ENCODE measurements around the gene C10orf105.

Gene C10orf105

GRCh38 chr10:71751515-71752224 is 32.1 kb upstream of the C10orf105 start:
- DNase-seq = no peak

- DNase-seq = no peak
Measured at GRCh38 chr10:71750986-71751385, 31.4 kb upstream of the C10orf105 start.

GRCh38 chr10:71750124-71750841 is 30.7 kb upstream of the C10orf105 start:
- DNase-seq = no peak

- no peak for DNase-seq
Measured at GRCh38 chr10:71749396-71749795, 29.8 kb upstream of the C10orf105 start.

GRCh38 chr10:71748671-71749191 is 29.2 kb upstream of the C10orf105 start:
- no peak for DNase-seq

- no peak for DNase-seq
Measured at GRCh38 chr10:71747551-71748523, 28.3 kb upstream of the C10orf105 start.

- DNase-seq = no peak
Measured at GRCh38 chr10:71747039-71747531, 27.5 kb upstream of the C10orf105 start.

GRCh38 chr10:71746344-71747037 is 26.9 kb upstream of the C10orf105 start:
- DNase-seq = no peak

GRCh38 chr10:71745664-71746250 is 26.2 kb upstream of the C10orf105 start:
- no peak for DNase-seq

GRCh38 chr10:71744897-71745663 is 25.5 kb upstream of the C10orf105 start:
- no peak for DNase-seq

GRCh38 chr10:71743866-71744265 is 24.3 kb upstream of the C10orf105 start:
- DNase-seq = no peak

GRCh38 chr10:71743089-71743838 is 23.7 kb upstream of the C10orf105 start:
- DNase-seq = no peak

- DNase-seq = no peak
Measured at GRCh38 chr10:71742301-71743088, 22.9 kb upstream of the C10orf105 start.

- DNase-seq = no peak
Measured at GRCh38 chr10:71741671-71742070, 22.1 kb upstream of the C10orf105 start.

GRCh38 chr10:71741029-71741428 is 21.5 kb upstream of the C10orf105 start:
- no peak for DNase-seq

- no peak for DNase-seq
Measured at GRCh38 chr10:71740069-71740653, 20.6 kb upstream of the C10orf105 start.

- DNase-seq = no peak
Measured at GRCh38 chr10:71739358-71739900, 19.9 kb upstream of the C10orf105 start.

GRCh38 chr10:71737834-71738197 is 18.2 kb upstream of the C10orf105 start:
- DNase-seq = no peak
